HG03565 (cell line): ENCODE data around the gene ZNF189.

Source experiments
- ATAC-seq: cut with Tn5 transposase; IDR thresholded peaks from one replicate; pipeline ENCODE4 v1.9.1; 2021; ENCODE audit warnings: mild to moderate bottlenecking, moderate library complexity; ENCODE audit not compliant: unreplicated experiment

Gene ZNF189

DNA sequence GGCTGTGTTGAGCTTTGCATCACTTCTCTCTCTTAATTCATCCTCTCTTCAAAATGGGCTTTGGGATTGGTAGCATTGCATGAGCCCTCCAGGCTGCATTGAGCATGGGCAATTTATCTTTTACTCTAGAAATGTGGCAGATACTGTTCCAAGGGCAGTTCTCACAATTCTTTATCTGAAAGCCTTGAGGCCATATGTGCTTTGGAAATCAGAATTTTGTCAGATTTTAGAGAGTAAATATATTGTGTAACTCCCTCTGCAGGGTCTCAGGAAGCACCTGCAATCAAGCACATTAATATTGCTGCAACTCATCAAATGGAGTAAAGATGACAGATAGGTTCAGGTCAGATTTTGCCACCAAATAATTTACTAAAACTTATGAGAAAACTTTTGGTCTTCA lies 19.3 kb downstream of the ZNF189 start:
- no peak for ATAC-seq

DNA sequence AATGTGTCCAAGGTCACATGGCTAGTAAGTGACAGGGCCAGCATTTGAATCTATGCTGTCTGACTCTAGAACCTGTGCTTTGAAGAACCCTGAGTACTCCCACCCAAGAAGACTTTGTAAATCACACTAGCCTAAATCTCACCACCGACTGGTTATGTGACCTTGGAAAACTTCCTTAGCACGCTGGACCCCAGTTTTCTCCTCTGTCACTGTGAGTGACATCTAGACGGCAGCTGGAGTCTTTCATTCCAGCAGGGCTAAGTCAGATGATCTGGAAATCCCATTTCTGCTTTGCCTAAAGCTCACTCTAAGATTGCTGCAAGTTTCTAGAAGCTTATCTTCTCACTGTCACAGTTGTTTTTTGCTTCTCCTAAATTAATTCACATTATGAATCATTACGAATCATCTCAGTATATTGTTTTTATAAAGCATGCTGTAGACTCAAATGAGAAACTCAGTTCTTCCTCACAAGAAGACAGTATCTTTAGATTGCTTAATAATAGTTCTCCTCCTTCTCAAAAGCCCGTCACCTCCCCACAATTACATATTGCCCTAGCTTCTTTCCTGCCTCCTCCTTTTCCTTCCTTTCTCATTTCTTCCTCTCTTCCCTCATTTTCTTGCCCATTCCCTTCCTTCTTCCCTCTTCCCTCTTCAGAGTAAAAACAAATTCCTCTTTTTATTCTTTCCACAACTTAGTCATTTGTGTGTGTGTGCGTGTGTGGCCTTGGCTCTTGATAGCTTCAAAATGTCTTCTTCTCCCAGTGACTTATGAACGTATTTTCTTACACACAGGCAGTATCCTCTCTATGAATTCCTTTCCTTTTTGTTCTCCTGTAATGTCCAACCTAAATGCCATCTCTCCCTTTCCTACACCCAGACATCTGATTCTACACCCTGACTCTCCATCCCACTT lies 20.1 kb downstream of the ZNF189 start:
- no peak for ATAC-seq

DNA sequence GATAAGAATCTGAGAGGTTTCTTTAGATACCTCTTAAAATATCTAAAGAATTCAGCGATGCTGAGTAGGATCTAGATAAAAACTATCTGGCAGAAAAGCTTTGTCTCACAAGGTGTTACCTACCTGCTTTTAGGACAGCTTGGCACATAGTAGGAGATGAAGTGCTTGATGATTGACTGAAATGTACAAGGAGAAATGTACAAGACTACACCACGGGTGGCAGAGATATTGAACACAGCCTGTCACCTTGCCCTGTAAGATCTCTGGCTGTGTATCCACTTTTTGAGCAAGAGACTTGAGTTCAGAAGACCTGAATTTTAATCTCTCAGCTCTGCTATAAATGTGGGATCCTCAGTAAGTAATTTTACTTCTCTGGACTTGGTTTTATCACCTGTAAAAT lies 21.2 kb downstream of the ZNF189 start:
- ATAC-seq = no peak

DNA sequence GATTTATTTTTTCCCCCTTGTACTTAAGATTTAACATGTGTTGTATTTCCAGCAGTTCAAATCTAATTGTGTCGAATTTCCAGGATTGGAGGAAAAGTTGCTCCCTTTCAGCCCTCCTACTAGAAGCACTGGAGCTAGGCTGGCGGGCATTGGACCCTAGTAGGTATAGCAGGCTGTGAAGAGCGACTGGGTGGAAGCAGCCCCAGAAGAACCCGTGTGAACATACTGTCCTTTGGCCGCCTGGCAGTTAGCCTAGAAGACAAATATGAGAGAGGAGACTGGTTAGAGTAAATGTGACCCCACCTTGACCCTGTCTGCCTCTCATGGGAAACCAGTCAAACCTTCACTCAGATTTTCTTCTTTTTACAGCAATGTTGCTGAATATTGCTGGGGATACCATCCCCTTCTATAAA lies 23.0 kb downstream of the ZNF189 start:
- no peak for ATAC-seq

DNA sequence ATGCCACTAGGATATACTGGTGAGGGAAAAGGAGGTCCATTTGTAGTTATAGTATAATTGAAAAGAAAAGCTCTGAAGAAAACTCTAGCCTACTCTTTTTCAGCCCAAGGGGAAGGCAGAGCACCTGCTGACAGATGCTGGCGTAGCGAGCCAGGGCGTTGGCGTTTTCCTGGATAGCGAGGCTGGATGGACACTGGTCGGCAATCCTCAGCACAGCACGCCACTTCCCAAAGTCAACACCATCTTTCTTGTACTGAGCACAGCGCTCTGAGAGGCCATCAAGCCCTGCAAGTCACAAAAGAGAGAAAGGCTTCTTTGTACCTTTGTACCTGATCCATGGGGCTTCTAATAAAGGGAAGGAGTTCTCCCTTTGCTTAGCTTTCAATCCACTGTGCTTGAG lies 28.7 kb downstream of the ZNF189 start:
- no peak for ATAC-seq

DNA sequence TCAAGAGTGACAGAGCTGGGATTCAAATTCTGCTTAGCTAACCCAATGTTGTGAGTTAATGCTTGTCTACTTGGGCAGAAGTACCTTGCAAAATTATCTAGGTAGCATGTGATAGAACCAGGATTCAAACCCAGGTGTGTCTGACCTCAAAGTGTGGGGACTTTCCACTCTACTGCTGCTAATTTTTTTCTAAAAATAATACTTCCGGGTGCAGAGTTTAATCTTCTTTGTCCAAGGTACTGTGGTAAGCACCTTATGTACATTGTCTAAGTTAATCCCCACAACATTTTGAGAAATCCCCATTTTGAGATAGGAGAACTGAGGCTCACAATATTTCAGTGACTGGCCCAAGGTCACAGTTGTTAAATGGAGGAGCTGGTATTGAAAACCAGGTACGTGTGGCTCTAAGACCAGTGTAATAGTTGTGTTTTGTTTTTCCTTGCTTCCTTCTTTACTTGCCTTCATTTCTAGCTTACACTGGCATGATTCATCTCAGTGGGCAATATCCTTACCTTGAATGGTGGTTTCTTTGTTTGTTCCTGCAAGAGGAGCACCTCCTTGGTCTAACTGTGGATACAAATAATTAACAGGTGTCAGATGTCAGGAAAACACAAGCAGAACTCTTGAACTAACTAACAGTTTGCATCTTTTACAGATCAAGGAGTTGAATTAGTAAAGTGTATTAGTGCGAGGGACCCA lies 29.5 kb downstream of the ZNF189 start:
- ATAC-seq = peak; percentile 50

DNA sequence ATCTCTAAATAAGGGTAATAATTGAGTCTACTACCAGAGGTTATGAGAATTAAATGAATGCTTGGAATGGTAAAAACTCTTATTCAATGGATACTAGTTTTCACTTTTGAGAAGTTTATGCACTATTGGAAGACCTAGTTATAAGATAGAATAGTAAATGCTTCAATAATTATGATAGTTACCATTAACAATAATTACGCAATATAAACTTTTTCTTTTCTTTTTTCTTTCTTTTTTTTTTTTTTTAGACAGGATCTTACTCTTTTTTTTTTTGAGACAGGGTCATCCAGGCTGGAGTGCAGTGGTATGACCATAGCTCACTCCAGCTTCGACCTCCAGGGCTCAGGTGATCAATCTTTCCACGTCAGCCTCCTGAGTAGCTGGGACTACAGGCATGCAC lies 30.3 kb downstream of the ZNF189 start:
- ATAC-seq = no peak

DNA sequence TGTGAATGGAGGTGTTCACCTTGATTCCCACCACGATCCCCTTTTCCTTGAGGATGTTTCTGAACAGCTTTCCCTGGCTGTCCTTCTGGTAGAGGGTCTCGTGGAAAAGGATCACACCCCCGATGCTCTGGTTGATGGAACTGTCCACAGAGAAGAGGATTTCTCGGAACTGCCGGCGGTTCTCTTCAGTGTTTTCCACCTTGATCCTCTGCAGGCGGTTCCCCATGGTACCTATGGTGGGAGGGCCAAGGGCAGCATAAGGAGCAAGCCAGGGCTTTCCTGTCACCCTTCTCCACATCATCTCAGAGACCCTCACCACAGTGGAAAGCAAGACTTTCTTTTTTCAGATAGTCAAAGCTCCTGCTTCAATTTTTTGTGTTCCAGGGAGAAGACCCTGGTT lies 31.1 kb downstream of the ZNF189 start:
- ATAC-seq = no peak

DNA sequence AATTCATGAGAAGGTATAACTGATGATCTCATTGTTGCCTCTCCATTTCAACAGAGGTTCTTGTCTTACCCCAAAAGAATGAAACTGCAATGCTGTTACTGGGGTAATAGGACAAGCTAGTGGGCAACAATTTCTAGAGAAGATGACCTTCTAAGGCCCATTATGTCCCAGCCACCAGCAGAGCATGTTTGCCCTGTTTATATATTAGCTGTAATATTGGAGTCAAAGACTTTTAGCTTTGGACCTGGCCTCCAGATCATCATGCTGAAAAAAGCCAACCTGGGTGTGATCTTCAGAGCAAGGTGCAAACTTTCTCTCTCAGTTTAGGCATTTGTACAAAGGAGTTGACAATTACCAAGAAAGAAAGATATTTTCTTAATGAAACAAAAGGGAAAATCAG lies 33.5 kb downstream of the ZNF189 start:
- ATAC-seq = no peak

DNA sequence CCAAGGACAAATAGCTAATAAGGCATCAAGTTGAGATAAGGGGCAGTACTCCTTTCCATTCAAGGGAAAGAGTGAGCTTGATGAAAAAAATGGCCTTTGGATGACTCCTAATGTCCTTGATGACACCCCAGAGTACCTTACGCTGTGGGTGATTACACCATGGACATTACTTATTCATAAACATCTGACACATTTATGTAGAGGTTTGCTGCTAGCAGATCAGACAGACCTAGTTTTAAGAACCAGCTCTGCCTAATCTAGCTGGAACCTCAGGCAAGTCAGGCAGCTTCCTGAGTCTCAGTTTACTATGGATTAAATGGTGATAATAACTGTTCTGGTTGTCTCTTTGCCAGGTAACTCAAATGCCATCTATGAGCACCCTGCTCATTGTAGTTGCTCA lies 34.1 kb downstream of the ZNF189 start:
- no peak for ATAC-seq

DNA sequence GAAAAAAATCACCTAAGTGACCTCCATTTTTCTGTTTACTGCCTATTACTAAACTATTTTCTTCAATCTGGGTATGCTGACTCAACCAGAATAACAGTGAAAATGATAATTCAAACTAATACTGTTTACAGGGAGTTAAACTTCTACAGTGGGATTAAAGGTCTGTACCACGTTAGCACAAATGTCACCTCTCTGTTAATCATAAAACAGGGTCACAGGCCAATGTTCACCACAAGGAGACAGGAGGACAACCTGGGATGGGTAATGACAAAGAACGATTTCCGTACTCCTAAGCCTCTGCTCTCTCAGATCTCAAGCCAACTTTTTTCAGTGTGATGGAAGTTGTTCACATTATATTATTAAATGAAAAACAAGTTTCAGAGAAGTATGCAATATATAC lies 34.6 kb downstream of the ZNF189 start:
- no peak for ATAC-seq

DNA sequence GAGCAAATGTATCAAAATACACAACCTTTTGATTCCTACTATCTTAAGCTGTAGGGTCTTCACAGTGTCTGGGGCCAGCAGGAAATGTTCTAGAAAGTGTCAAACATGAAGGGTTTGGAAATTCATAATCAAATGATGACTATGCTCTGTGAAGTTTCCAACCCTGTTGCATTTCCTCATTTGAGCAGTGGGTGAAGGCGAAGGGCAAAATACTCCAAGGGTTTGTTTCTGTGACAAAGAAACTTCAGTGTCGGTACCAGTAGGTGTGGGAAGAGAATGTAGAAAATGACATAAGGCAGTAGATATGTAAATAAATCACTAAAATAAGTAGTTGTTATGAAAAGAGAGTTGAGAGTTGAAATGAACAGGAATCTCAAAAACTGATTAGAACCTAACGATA lies 36.3 kb downstream of the ZNF189 start:
- ATAC-seq = no peak

DNA sequence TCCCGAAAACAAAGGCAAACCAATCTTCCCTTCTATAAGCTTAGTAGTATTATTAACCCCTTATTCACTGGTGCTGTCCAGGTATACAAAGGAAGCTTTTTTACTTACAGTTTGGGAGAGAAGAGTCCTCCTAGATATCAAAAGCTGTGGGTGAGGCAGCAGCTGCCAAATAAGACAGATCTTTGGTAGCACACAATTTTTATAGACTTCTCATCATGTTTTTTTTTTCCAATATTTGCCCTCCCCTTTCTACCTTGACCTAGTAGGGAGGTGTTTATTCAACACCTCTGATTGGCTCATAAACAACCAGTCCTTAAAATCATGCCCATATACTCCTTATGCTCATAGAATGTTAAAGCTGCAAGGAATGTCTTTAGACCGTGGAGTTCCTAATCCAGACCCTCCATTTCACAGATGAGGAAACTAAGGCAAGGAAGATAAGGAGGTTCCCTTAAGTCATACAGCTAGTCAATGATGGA lies 37.0 kb downstream of the ZNF189 start, which contains the start of gene ALDOB:
TSS of gene ALDOB (minus strand) at position 174 of the 479 bp plus-strand sequence. CDS start 4,887 bp downstream, outside the sequence.
- ATAC-seq = no peak

DNA sequence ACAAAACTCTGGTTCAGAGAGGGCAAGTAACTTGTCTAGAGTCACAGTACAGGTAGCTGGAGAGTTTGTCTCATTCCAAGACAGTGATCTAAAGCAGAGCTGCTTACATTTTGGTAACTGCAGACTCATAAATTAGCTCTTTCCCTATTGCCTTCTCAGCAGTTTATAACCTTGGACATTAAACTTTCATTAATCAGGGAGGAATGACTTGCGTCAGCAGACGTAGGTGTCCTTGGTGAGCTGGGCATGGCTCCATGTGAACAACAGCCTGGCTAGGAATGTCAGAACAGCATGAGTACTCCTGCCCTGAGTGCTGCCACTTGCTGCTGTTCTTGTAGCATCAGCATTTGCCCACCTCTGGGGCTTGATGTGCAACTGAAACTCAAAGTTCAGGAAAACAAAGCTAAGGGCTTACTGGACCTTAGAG lies 39.2 kb downstream of the ZNF189 start:
- no peak for ATAC-seq

DNA sequence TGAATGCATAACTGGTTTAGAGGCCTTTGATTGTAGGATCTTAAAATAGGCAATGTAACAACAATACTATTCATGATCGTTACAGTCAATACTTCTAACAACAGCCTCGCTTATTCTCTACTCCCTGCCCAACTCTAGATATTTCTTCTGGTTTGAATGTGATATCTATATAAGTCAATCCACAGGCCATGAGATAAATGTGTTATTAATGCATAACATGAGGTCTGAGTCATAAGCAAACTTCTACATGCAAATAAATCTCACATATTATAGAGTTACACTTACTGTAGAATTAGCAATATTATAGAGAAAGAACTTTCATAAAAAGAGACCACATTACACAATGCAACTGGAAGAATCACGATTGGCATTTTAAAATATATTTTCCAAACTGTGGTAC lies 39.9 kb downstream of the ZNF189 start:
- ATAC-seq = no peak

DNA sequence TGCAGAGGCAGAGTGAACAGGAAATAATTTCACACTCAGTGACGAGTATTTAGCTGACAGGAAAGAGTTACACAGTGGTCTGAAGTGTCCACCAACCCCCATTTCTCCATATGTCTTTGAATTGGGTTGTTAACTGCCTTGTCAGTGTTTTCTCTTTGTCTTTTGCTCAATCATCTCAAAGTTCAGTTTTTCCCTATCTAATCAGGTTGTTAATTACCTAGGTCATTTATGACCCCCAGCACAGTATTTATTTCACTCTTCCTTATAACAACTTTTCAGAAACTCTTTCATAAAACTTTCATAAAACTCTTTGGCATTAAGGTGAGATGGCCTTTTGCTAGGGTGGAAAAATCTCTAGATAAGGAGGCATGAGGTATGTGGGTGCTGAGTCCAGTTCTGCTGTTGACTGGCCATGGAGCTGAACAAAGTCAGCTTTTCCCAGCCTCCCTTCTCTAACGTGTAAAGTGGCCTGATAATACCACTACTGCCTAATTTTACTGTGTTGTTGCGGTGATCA lies 42.1 kb downstream of the ZNF189 start:
- ATAC-seq = no peak

DNA sequence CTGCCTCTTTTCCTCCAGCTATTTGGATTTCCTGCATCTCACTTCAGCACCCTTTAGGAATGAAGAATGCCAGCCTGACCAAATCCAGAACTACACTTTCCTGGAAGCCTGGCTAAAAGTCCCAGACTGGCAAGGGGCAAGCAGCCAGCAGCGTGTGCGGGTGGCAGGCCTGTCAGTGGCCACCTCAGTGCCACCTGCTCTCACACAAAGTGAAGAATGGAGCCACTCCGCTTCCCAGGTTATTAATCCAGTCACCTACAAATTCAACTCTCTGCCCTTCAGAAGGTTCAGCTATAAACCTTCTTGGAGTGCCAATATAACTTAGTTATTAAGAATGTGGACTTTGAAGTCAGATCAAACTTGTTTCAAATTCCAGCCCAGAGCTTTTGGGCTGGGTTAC lies 43.7 kb downstream of the ZNF189 start:
- no peak for ATAC-seq

DNA sequence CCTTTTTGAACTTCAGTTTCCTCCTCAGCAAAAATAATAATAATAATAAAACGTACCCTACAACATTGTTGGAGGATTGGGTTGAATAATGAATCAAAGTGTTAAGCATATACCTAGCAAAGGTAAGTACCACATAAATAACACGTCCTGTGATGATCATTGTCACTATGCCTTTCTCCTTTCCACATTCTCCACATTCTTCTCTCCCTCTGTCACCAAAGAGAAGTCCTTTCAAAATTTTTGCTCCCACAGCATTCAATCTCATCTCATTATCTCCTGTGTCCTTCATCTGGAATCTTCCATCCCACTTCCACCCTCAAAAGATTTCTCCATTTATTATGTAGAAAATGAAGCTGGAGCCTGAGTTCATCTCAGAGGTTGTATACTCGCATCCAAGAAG lies 44.1 kb downstream of the ZNF189 start:
- ATAC-seq = no peak

DNA sequence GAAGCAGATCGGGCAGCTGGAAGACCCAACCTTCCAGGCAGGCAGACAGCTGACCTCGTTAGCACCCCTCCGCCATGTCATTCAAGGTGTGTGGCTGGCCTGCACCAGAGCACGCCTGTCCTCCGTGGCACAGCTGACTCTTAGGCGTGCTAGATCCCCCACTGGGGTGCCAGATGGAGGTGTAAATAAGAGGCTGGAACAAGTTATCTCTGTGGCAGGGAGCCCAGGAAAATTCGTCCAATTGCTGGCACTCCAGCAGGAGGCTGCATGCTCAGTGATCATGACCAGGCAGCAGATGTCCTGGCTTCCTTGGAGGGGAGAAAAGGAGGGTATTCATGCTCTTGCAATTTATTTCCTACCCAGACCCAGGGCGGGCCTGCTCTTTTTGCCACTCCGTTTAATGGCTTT lies 44.7 kb downstream of the ZNF189 start:
- ATAC-seq = no peak

DNA sequence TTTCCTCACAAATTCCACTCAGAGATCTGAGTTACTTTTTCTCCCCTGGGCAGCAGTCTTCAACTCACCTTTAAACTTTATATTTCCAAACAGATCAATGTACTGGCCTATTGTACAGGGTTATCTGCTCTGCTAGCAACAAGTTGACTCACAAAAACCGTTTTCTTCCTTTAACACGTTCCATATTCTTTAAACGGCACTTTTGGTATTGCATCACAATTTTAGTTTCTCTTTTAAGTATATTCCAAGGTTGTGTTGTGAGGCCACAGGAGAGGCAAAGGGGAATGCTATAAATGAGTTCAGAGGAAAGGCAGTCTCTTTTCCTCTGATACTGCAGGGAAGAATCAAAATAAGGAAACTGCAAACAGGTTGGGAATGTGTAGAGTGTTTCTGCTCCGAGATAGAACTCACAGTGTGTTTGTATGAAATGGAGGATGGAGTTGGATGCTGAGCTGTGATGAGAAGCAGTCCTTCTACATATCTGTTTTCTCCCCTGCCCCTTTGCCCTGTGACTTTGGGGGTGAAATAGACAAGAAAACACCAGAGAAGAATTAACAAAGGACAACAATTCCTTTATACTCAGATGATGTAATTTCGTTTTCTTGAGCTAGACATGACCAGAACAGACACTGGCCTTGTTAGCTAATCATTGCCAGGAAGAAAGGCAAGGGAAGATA lies 46.8 kb downstream of the ZNF189 start:
- no peak for ATAC-seq

DNA sequence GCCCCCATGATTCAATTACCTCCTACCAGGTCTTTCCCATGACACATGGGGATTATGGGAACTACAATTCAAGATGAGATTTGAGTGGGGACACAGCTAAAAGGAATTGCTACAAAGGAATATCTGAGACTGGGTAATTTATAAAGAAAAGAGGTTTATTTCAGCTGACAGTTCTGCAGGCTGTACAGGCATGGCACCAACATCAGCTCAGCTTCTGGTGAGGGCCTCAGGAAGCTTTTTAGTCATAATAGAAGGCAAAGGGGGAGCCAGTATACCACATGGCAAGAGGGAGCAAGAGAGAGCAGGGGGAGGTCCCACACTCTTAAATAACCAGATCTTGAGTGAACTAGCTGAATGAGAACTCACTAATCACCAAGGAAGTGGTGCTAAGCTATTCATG lies 48.1 kb downstream of the ZNF189 start:
- no peak for ATAC-seq
